Fibroblast of mammary gland (primary cell): ENCODE data around the gene ACACA.

Source experiments
- DNase-seq: peaks from one replicate; pipeline ENCODE4 v3.0.0-alpha.2; 2010; ENCODE audit warnings: low read depth
- H3K4me3 ChIP-seq: 2 replicates; pipeline ENCODE4 v1.5.1; 2011; ENCODE audit warnings: low read depth, mild to moderate bottlenecking, low read length, moderate library complexity; ENCODE audit not compliant: control insufficient read depth
- CTCF ChIP-seq: conservative IDR thresholded peaks from 2 replicates; pipeline ENCODE4 v1.5.1; 2011; ENCODE audit warnings: low read depth, low read length, inconsistent platforms; ENCODE audit not compliant: control insufficient read depth, insufficient read depth

Gene ACACA

GRCh38 chr17:37207103-37207502, 199.5 kb downstream of the ACACA start:
- TF ChIP-seq CTCF = no peak
- no peak overlapping the region for H3K4me3 ChIP-seq
- no peak for DNase-seq

GRCh38 chr17:37206299-37206698, 200.3 kb downstream of the ACACA start:
- no peak for DNase-seq
- H3K4me3 ChIP-seq = no peak overlapping the region
- TF ChIP-seq CTCF = no peak

GRCh38 chr17:37200497-37200896, 206.1 kb downstream of the ACACA start:
- TF ChIP-seq CTCF = no peak
- no peak for DNase-seq
- no peak overlapping the region for H3K4me3 ChIP-seq

GRCh38 chr17:37197336-37197735, 209.3 kb downstream of the ACACA start:
- no peak for TF ChIP-seq CTCF
- no peak for DNase-seq
- H3K4me3 ChIP-seq = no peak overlapping the region

- no peak for TF ChIP-seq CTCF
- no peak overlapping the region for H3K4me3 ChIP-seq
- no peak for DNase-seq
Observed at GRCh38 chr17:37194208-37194607, 212.4 kb downstream of the ACACA start.

- H3K4me3 ChIP-seq = no peak overlapping the region
- TF ChIP-seq CTCF = no peak
- DNase-seq = peak; percentile 18
Observed at GRCh38 chr17:37191219-37191618, 215.4 kb downstream of the ACACA start.

GRCh38 chr17:37190493-37190892, 216.1 kb downstream of the ACACA start:
- H3K4me3 ChIP-seq = no peak overlapping the region
- TF ChIP-seq CTCF = peak; percentile 16
- DNase-seq = no peak
